HG03280 (cell line): Measurements from ENCODE around the gene NR4A2.

Experiments
- ATAC-seq: cut with Tn5 transposase; IDR thresholded peaks from one replicate; pipeline ENCODE4 v1.9.1; 2021; ENCODE audit warnings: mild to moderate bottlenecking, moderate library complexity; ENCODE audit not compliant: unreplicated experiment

The NR4A2 gene

DNA sequence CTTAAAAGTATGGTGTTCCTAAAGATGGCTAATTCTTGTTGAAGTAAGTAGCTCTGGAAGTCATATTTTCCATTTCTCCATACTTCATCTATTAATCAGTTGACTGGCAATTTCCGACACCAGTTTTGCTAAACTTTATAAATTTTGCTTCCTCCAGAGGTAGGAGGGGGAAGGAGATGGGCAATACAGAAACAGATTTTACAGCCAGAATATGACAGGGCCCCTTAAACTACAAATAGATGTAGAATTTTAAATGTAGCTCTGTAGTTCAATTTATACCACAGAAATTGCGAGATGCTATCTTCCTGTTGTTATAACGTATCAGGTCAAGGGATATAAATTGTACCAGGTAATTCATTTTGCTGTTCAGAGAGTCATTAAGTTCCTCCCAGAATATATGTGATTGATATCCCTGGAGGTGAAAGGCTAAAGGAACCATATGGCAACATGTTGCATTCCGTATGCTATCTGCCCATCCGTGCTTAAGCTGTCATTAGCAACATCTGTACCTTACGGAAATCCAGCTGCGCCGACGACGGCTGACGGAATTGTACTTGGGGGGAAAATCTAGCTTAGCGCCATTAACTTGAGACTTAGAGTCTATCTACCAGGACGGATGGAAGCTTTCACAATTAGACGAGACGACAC is 8.4 kb upstream of the NR4A2 start:
- peak; percentile 18 for ATAC-seq

DNA sequence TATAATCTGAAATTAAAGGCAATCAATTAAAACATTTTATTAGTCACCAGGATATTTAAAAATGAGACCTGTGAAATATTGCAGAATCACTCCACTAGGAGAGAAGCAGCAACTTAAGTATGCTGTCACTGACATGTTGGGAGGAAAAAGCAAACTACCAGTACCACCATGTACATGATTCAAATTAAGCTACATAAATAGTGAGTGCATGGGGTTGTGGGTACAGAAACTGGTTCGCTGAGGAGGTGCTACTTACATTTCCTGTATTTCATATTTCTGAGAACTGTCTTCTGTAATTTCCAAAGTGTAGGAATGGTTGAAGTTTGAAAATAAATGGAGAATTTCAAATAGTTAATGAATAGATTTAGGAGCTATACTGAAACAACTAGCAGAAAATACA is 7.9 kb upstream of the NR4A2 start:
- ATAC-seq: no peak

DNA sequence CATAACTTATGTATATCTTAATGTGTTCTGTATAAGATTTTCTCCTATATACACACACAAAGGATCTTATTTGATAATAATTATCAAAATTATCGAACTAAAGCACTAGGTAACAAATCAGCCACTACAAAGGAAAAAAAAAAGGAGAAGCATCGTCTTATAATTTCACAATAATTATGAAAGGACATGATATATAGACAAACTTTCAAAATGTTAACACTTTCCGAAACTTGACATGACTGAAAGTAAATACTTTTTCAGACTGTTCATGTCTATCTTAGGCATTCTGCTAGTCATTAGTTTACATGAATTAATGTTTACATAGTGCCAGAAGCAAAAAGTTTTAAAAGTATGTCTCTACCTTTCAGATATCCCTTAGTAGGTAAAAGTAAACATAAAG is 7.3 kb upstream of the NR4A2 start:
- no peak for ATAC-seq

DNA sequence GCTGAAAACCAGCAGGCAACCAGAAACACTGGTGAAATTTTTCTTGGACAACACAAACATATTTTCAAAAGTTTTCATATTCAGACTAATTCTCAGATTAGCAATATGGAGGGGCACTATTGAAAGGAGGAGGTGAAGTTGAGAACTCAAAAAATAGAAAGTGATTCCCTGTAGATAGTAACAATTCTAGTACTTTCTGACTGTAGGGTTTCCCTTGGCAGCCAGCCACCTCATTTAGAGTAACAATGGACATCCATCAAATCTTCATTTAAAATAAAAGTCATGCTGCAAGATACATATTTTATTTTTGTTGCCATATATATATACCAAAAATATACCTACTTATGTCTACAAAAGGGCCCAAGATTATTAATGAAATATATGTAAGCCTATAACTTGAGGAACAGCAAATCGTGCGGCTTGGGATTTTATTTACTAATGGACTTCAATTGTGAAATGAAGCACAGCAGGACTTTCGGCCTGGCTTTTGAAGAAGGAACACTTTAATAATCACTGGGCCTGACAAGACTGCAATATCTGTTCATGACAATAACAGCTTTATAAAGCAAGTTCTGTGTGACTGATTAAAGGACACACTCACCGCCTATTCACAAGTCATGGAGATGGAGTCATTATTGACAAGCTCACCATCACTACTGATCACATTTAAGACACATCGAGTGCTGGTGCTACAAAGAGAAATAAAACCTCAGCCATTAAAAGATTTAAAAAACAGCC is 6.8 kb upstream of the NR4A2 start:
- no peak for ATAC-seq

DNA sequence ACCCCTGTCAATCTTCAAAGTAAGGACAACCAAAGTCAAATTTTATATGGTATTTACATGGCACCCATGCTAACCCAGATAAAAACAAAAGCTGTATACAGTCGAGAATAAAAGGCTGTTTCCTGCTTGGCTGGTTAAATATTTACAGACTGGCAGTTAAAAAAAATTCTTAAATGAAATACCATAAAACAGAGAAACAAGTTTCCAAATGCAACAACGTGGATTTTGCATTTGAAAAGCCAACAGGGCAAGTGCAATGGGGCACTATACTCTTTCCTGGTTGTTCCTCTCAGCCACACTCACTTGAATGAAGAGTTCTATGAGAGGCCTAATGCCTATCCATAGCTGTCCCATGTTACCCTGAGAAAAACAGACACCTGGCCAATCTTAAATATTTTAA is 6.1 kb upstream of the NR4A2 start:
- no peak for ATAC-seq

DNA sequence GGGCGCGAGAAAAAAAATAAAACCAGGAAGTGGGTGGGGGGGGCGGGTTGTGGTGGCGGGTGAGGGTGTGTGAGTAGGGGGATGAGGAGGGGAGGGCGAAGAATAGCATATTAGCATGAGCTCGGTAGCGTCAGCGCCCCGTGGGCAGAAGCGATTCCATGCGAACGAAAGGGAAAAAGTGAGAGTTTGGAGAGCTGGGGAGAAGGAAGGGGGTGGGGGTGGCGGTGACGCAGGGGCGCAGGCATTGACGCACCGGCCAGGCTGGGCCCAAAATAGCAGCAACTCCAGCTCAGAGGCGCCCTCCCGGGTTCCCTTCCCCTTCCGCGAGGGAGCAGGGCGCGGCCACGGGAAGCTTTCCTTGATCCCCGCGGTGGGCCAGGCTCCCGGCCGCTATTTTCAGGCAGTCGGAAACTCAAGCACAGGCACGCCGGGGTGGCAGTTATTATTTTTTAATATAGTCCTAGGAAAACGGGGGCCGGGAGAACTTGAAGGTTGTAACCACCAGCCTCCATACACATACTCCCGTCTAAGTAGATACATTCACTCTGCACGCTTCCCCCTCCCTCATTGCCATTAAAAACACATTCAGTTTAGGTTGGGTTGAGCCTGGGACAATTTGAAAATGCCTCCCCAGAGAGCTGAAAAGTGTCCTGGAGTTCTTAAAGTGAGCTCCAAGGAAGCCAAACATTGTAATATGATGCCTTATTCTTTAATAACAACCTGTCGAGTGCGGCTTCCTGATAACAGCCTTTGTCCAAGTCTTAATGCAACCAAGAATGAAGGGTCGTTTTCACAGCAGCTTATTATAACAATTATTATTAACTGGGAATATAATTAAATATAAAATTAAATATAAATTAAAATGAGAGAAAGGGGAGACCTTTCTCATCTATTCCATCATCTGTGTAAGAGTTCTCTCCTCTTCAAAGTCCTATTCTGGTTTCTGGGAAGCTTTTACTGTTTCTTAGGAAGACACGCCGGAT is 2.3 kb upstream of the NR4A2 start:
- ATAC-seq: peak; percentile 15

- ATAC-seq: peak; percentile 34
These were observed 1.5 kb upstream of the NR4A2 start for GRCh38 chr2:156333951-156334495.

DNA sequence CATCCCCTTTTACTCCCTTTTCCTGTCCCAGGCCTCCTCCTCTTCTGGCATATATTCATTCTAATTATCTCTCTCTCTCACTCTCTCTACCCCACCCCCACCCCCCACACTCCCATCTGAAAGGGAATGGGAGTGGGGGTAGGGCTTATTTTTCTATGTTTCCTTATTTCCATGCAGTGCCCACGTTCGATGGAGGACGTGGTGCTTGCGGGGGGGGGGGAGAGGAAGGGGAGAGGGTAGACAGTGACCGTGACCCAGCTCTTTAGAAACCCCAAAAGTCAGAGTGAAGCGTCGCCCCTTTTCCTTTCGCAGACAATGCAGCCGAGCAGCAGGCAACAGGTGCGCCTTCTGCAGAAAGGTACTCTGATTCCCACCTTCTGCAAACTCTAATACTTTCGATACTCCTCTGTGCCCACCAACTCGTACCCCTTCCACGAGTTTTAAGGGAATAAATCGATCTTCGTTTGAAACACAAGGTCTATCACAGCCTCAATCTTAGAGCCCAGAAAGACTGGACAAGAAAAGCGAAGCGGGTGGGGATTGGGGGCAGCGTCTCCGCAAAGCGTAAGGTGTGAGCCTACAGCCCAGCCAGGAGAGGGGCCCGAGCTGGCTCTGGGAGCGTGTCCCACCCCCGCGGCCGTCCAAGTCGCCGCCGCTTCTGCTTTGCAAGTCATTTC is 891 bp upstream of the NR4A2 start:
- ATAC-seq: peak; percentile 17

DNA sequence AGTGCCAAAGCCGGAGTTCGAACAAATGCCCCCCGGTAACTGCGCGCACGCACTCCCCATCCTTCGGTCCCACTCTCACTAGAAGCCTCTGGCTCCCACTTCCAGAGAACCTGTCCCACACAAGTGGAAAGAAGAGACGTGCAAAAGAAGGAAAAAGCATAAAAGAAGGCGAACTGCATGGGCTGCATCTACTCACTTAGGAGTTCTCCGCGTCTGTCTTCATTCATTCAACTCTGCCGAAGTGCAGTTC is 312 bp downstream of the NR4A2 start:
- ATAC-seq: no peak

DNA sequence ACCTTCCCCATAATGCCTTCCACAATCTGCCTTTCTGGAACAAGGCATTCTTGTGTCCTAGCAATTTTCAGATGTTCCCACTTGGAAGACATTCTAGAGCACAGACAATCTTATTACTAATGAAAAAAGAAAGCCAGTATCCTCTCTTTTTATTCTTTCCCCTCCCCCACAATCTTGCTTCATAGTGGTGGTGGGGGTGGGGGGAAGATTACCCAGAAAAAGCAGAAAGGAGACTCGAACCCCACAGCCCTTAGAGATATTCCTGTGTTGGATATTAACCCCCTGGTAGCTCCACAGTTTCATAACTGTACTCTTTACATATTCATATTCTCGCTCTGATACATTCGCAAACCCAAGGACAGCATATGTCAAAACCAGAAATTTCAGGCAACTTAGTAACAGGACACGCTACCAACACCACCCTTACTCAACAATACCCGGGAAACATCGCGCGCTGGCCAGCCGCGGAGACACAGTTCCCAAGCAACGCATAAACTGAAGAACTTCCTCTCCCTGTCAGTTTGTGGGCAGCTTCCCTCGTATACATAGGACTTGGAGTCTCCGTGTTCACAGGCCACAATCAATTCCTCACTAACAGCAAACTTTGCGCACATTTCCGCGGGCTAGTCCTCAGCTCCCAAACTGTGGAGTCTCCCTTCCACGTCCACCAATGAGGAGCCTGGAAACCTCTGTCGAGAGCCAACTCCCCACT is 793 bp downstream of the NR4A2 start:
- ATAC-seq: no peak

- no peak for ATAC-seq
These were observed 2.4 kb downstream of the NR4A2 start for GRCh38 chr2:156329927-156330726.

DNA sequence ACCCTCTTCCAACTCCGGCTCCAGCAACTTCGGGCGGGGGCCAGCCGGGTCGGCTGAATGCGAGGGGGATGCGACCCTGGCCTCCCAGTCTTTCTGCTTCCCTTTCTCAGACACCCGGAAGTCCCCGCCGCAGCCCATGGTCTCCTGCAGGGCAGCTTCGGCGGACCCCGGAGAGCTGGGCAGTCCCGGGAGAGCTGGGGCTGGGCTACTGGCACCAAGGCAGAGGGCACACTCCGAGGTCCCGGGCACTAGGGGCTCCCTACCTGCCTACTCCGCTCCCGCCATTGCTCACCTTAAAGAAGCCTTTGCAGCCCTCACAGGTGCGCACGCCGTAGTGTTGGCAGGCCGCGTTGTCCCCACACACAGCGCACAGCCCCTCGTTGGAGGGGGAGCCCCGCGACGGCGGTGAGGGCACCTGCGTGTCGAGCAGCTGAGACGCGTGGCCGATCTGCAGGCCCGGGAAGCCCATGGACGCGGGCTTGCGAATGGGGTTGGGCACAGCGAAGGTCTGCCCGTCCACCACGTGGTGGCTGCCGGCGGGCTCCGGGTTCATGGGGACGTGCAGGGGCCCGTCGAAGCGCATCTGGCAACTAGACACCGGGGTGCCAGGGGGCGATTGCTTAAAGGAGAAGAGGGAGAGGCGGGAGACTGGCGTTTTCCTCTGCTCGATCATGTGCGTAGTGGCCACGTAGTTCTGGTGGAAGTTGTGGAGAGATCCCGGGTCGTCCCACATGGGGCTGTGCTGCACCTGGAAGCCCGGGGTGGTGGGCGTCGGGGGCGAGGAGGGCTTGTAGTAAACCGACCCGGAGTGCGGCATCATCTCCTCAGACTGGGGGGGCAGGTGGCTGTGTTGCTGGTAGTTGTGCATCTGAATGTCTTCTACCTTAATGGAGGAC is 3.2 kb downstream of the NR4A2 start:
- no peak for ATAC-seq

- ATAC-seq: no peak
These were observed 4.5 kb downstream of the NR4A2 start for GRCh38 chr2:156327835-156328695.

DNA sequence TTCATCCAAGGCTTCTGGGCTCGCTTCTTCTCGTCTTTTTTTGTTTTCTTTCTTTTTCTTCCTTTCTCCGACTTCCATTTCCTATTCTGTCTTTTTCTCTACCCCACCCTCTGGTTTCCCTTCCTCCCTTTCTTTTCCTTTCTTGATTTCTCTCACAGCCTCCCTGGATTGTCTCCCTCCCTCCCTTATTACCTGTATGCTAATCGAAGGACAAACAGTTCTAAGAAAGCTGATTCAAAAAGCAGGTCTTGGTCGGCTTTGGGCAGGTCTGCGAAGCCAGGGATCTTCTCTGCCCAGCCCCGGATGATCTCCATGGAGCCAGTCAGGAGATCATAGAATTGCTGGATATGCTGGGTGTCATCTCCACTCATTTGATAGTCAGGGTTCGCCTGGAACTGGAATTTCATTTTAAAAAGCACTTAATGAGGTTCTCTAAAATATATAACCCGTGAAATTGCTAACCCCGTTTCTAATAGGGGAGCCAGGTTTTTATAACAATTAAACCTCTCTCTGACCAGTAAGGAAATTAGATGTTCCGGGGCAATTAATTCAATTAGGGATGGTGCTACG is 5.9 kb downstream of the NR4A2 start:
- ATAC-seq: no peak

DNA sequence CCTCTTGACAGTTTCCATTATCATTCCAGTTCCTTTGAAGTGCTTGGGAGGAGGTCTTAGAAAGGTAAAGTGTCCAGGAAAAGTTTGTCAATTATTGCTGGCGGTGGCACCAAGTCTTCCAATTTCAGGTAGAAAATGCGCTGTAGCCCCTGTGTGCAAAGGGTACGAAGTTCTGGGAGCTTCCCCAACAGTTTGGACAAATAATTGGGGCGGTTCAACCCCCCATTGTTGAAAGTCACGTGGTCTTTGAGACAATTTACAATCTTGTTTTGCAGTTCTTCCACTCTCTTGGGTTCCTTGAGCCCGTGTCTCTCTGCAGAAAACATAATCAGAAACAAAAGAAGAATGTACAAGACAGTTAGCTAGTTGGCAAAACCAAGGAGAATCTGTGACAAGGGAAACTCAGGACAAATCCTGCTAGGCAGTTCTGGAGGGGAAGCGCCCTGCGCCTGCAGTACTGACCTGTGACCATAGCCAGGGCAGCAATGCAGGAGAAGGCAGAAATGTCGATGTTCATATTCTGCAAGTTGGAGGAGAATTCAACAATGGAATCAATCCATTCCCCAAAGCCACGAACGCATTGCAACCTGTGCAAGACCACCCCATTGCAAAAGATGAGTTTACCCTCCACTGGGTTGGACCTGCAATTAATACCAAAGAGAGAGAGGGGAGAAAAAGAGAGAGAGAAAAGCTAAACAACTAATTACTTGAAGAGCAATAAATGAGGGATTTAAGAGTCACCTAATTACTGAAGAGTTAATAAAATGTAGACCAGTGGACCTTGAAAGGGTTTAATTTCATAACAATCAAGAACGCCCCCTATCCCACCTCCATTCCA is 6.6 kb downstream of the NR4A2 start:
- no peak for ATAC-seq

DNA sequence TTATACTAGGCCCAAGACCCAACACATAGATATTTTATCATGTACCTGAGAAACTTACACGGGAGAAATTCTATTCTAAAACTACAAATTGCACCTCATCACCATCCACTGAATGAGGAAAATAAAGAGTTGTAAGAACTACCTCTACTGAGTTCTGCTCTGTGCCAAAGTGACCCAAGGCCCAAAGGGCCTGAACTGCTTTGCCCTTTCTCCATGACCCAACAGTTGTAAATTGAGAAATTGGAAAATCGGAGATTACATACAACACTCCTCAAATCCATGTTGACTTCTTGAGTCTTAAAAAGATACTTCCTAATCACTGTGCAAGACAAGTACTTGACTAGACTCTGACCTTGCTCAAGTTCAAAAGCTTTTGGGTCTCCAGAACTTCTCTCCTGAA is 8.8 kb downstream of the NR4A2 start:
- ATAC-seq: no peak
